NB4 (cell line): ENCODE measurements around the gene FAM120B.

ENCODE experiments used
- DNase-seq: peaks from one replicate; pipeline ENCODE4 v3.0.0; 2010; ENCODE audit warnings: low read depth
- H3K4me3 ChIP-seq: one replicate; pipeline ENCODE4 v1.5.1; 2011; ENCODE audit warnings: mild to moderate bottlenecking, low read depth, low read length, moderate library complexity
- CTCF ChIP-seq: IDR thresholded peaks from one replicate; pipeline ENCODE4 v1.5.1; 2012; ENCODE audit warnings: low read depth, low read length
- MYC ChIP-seq: IDR thresholded peaks from 2 replicates; pipeline ENCODE4 v1.6.1; 2011; ENCODE audit warnings: low read depth, low read length
- POLR2A ChIP-seq: IDR thresholded peaks from 2 replicates; pipeline ENCODE4 v1.6.1; 2011; ENCODE audit warnings: mild to moderate bottlenecking; ENCODE audit not compliant: insufficient read length; ENCODE audit errors: extremely low read depth
- TF ChIP-seq, protein P1 (sequence below): IDR thresholded peaks from 2 replicates; pipeline ENCODE4 v1.6.1; 2011; ENCODE audit warnings: low read depth, low read length

The FAM120B gene

DNA sequence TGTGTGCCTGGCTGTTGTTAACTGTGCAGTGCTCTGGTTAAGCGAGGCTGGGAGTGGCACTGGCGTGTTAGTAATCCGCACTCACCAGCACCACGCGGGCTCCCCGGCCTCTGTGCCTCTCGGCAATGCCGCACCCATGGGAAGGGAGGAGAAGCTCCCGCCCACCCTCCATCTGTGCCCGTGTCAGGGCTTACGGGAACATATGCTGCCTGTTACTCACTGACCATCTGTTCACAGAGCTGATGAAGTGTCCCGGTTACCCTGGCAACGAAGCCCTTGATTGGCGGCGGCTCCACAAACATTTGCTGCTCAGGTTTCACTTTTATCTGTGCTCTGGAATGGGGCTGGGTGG is 131.8 kb downstream of the FAM120B start:
- DNase-seq = peak; percentile 49
- H3K4me3 ChIP-seq = no peak overlapping the region

GRCh38 chr6:170438861-170439260 is 132.3 kb downstream of the FAM120B start:
- TF ChIP-seq, protein P1, sequence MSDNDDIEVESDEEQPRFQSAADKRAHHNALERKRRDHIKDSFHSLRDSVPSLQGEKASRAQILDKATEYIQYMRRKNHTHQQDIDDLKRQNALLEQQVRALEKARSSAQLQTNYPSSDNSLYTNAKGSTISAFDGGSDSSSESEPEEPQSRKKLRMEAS = no peak
- no peak for TF ChIP-seq MYC
- no peak for TF ChIP-seq POLR2A
- TF ChIP-seq CTCF = no peak
- no peak overlapping the region for H3K4me3 ChIP-seq
- DNase-seq = no peak

More for the DNA sequence above, 131.8 kb downstream of the FAM120B start:
- TF ChIP-seq CTCF (no peak), POLR2A (no peak), MYC (no peak)
- TF ChIP-seq, protein P1 = no peak

DNA sequence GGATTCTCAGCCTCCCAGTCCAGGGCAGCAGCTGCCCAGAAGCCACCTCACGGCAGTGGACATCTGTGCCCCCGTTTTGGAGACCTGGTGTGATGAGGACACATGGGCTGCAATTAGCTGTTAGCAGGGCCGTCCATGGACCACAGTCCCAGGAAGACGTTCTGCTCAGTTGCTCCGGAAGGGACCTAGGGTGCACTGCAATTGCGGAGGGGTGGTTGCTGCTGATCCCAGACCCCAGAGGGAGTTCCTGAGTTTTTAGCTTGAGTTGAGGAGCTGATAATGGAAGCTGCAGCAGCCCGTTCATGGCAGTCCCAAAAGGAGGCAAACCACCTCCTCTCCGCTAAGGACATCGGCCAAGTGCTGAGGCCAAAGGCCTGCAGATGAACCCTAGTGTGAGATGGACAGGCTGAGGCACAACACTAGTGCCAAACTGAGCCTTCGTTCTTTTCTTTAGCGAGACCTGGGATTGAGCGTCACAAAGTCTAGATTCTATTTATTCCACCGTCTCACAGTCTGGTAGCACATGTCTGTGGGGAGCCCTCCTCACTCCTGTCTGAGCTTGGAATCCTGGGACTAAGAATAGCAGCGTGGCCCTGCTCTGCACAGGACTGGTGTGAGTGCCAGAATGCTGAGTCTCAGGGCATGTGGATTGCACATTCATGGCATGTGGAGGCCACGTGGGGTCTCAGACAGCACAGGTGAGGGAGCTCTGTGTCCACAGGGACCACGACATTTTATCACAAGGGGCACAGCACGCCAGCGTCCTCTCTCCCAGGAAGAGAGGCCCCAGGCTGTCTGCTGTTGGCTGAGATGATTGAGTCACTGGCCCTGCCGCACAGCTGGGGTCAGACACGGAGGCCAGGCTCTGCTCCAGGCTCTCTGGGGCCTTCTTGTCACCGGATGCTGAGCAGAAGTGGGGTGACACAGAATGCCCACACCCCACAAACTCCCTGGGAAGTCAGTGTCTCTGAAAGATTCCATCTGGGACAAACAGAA is 133.1 kb downstream of the FAM120B start:
- no peak overlapping the region for H3K4me3 ChIP-seq
- no peak for DNase-seq
- TF ChIP-seq, protein P1 = no peak
- TF ChIP-seq CTCF (no peak), POLR2A (no peak), MYC (no peak)

DNA sequence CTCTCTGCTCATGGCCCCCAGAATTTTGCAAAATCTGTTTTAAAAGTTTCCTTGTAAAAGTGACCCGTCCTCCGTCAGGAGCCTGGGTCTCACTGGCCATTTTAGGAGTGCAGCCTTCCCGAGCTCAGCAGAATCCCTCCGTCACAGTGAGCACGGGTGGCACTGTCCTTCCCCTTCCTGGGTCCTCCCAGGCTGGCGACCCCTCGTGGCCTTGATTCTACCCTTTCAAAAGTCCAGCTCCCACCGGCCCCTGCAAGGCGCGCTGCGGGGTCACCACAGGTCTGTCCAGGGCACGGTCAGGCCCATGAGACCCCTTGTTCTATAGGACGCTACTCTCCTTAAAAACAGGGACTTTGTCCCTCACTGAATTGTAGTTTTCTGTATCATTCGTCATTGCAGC is 133.9 kb downstream of the FAM120B start:
- no peak for DNase-seq
- H3K4me3 ChIP-seq = no peak overlapping the region
- TF ChIP-seq, protein P1 = no peak
- no peak for TF ChIP-seq MYC
- no peak for TF ChIP-seq POLR2A
- TF ChIP-seq CTCF = no peak

- DNase-seq = no peak
- no peak overlapping the region for H3K4me3 ChIP-seq
- TF ChIP-seq MYC = no peak
- TF ChIP-seq CTCF = no peak
- TF ChIP-seq, protein P1 = no peak
- TF ChIP-seq POLR2A = no peak
These were observed 134.8 kb downstream of the FAM120B start for GRCh38 chr6:170441316-170441715.
